Natural killer cell (primary cell): ENCODE results near the gene RAI1. TPM values are rescaled to one million over a fixed set of nuclear protein-coding genes. Genes with fewer than 3 reads are reported as not detected.

Experiments
- ATAC-seq, 3 donors: fragments of 150-1000 bp in 2 of 3; fragments of 200-7000 bp in 1 of 3; cut with Tn5 transposase; 1 replicate in 1 of 3; 2 replicates in 2 of 3; pipeline ENCODE4 v1.10.0; 2021; ENCODE audit warnings: mild to moderate bottlenecking in 2 of 3, moderate library complexity in 2 of 3
- DNase-seq, 2 donors: peaks; one replicate each; pipeline versions ENCODE4 v3.0.0 to v3.0.0-alpha.2; 2013 to 2021; ENCODE audit warnings: mixed read lengths in 1 of 2
- H3K27ac ChIP-seq: one replicate; pipeline ENCODE4 v1.5.1; 2013; ENCODE audit warnings: mild to moderate bottlenecking, low read length
- H3K27me3 ChIP-seq: one replicate; pipeline ENCODE4 v1.6.1; 2013; ENCODE audit warnings: low read length; ENCODE audit not compliant: control insufficient read depth, insufficient read depth
- H3K36me3 ChIP-seq: one replicate; pipeline ENCODE4 v1.6.1; 2013; ENCODE audit warnings: low read length; ENCODE audit not compliant: control insufficient read depth, insufficient read depth
- H3K4me1 ChIP-seq: one replicate; pipeline ENCODE4 v1.6.1; 2013; ENCODE audit warnings: low read length; ENCODE audit not compliant: control insufficient read depth, insufficient read depth
- H3K4me3 ChIP-seq: one replicate; pipeline ENCODE4 v1.5.1; 2013; ENCODE audit warnings: low read length
- H3K9me3 ChIP-seq: one replicate; pipeline ENCODE4 v1.6.1; 2013; ENCODE audit warnings: low read length; ENCODE audit not compliant: control insufficient read depth, insufficient read depth
- H3K27ac Mint-ChIP-seq, 2 donors: one replicate each; pipeline ENCODE4 v1.8.0; 2022; ENCODE audit warnings: mild to moderate bottlenecking in 2 of 2, mixed read lengths in 2 of 2, moderate library complexity in 1 of 2
- H3K27me3 Mint-ChIP-seq, 2 donors: one replicate each; pipeline ENCODE4 v1.8.0; 2022; ENCODE audit warnings: low read depth in 2 of 2, mixed read lengths in 2 of 2
- H3K36me3 Mint-ChIP-seq: one replicate; pipeline ENCODE4 v1.8.0; 2022; ENCODE audit warnings: mixed read lengths
- H3K4me1 Mint-ChIP-seq, 2 donors: one replicate each; pipeline ENCODE4 v1.8.0; 2022; ENCODE audit warnings: mixed read lengths in 2 of 2
- H3K4me3 Mint-ChIP-seq: one replicate; pipeline ENCODE4 v1.8.0; 2022; ENCODE audit warnings: mild to moderate bottlenecking, moderate library complexity, mixed read lengths
- H3K9me3 Mint-ChIP-seq, 2 donors: one replicate each; pipeline ENCODE4 v1.8.0; 2022; ENCODE audit warnings: mixed read lengths in 2 of 2
- WGBS: methylation state at CpG from one replicate; pipeline ENCODE4 v1.1.7; 2013; ENCODE audit warnings: missing lambda C conversion rate; ENCODE audit not compliant: insufficient coverage; 5-methylcytosine and 5-hydroxymethylcytosine counted together
- intact Hi-C: fragments of 100-400 bp; cut with micrococcal nuclease; formaldehyde crosslinking; loops from one replicate; pipeline ENCODE4 v1.14.2; 2022
- total RNA-seq, 4 donors: library from RNA; stranded (reverse); fragments of 120-200 nt in 1 of 4; gene quantifications; one replicate each; pipeline versions ENCODE4 v1.2.3 to v1.2.4, GENCODE V29; 2013 to 2022
- TF ChIP-seq, protein P1 (sequence below): fragments of 200-600 bp; IDR thresholded peaks from one replicate; pipeline ENCODE4 v1.8.0; 2022; ENCODE audit warnings: antibody characterized with exemption

RAI1 gene
- total RNA-seq, 3 donors from 2014 or later (not counting 1 experiment from before 2014, with no cell fraction given), result 39.8 to 55.0 (median 49.4) TPM

DNA sequence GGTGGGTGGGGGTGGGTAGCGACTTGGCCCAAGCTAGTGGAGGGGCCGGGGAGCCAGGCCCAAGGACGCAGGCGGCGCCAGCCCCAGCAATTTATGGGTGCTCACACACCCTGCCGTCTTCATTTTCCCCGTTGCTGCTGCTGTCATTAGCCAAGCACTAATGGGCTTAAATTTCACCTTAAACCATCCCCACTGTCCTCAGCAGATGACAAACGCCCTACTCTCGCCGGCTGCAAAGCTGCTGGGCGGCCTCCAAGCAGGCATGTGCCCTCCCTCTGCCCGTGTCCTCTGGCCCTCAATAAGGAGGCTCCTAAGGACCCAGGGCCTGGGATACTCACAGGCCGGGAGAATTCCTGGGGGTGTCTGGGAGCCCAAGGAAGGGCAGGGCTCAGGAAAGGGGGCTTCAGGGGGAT lies 89.4 kb downstream of the RAI1 start:
- Histone ChIP-seq H3K4me3 (no peak overlapping the region), H3K27ac (no peak overlapping the region), H3K27me3 (no peaks in the 10 kb centered on the region), H3K9me3 (no peaks in the 10 kb centered on the region), H3K4me1 (peaks cover 36% of the 10 kb centered on the region), H3K36me3 (peaks cover under 1% of the 10 kb centered on the region)
- no peak for ATAC-seq
- intact Hi-C loops, result no loop called here
- TF ChIP-seq, protein P1, sequence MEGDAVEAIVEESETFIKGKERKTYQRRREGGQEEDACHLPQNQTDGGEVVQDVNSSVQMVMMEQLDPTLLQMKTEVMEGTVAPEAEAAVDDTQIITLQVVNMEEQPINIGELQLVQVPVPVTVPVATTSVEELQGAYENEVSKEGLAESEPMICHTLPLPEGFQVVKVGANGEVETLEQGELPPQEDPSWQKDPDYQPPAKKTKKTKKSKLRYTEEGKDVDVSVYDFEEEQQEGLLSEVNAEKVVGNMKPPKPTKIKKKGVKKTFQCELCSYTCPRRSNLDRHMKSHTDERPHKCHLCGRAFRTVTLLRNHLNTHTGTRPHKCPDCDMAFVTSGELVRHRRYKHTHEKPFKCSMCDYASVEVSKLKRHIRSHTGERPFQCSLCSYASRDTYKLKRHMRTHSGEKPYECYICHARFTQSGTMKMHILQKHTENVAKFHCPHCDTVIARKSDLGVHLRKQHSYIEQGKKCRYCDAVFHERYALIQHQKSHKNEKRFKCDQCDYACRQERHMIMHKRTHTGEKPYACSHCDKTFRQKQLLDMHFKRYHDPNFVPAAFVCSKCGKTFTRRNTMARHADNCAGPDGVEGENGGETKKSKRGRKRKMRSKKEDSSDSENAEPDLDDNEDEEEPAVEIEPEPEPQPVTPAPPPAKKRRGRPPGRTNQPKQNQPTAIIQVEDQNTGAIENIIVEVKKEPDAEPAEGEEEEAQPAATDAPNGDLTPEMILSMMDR, result no peak
- Mint-ChIP-seq H3K27me3 (no peaks in the 10 kb centered on the region), H3K27ac (no peak overlapping the region), H3K4me1 (peaks cover 34 to 45% of the 10 kb centered on the region in 2 donors), H3K36me3 (no peaks in the 10 kb centered on the region), H3K4me3 (no peak overlapping the region), H3K9me3 (no peaks in the 10 kb centered on the region)
- no peak for DNase-seq
- 95% methylated on average over 13 of the region's 13 CpGs for WGBS

DNA sequence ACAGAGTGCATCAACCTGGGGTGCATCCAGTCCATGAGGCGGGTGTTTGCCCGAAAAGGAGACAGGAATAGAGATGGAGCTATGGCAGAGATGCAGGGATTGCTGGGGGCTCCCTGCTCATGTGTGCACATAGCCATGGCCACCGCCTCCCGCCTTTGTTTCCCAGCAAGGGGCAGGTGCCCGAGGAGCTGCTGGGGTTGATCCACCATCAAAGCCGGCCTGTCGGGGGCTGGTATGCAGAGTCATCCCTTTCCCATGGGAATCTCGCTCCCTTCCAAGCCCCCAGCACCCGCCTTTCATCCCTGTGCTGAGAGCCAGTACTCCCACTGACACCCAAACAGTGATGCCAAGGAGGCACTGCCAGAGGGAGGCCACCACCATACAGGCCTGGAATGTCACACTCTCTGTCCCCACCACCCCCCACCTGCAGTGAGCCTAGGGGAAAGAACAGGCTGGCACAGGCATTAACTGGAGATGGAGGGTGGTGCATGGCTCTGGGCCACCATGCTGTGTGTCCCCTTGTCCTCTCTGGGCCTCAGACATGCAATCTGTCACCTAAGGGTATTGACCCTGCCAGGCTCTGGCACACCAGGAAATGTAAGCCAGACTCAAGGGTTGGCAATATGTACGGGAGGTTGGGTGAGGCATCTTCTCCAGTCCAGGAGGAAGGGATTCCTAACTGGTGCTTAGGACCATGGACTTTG lies 90.4 kb downstream of the RAI1 start:
- Histone ChIP-seq H3K9me3 (no peaks in the 10 kb centered on the region), H3K36me3 (no peaks in the 10 kb centered on the region), H3K4me1 (peaks cover 26% of the 10 kb centered on the region), H3K27ac (no peak overlapping the region), H3K27me3 (no peaks in the 10 kb centered on the region), H3K4me3 (no peak overlapping the region)
- WGBS, result 98% methylated on average over 10 of the region's 10 CpGs
- Mint-ChIP-seq H3K4me1 (peaks cover 25 to 35% of the 10 kb centered on the region in 2 donors), H3K36me3 (no peaks in the 10 kb centered on the region), H3K27ac (peak overlapping the region in 1 of 2 donors; percentile 17), H3K4me3 (no peak overlapping the region), H3K27me3 (no peaks in the 10 kb centered on the region), H3K9me3 (no peaks in the 10 kb centered on the region)
- TF ChIP-seq, protein P1, result no peak
- DNase-seq (no peak), ATAC-seq (no peak)
- intact Hi-C loops, result no loop called here

DNA sequence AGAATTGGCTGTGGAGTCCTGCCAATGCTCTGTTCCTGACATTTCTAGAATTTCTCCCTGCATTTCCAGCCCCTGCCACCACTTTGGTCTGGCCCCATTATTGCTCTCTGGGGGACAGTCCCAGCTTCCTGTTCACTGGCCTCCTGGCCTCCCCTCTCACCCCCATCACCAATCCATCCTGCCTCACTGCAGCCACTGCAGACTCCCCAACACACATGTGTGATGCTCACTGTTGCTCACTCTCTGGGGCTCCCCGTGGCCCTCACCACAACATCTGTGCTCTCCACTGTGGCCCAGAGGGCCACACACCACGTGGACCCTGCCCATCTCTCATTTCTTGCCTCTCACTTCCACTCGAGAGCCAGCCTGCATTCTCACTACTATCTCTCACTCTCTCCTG lies 91.0 kb downstream of the RAI1 start:
- Histone ChIP-seq H3K27me3 (no peaks in the 10 kb centered on the region), H3K27ac (no peak overlapping the region), H3K4me3 (no peak overlapping the region), H3K36me3 (no peaks in the 10 kb centered on the region), H3K4me1 (peaks cover 21% of the 10 kb centered on the region), H3K9me3 (no peaks in the 10 kb centered on the region)
- WGBS, result 48% methylated on average over 3 of the region's 3 CpGs
- H3K27ac Mint-ChIP-seq, result no peak overlapping the region
- no peak for ATAC-seq
- TF ChIP-seq, protein P1, result no peak
- no peaks in the 10 kb centered on the region for H3K36me3 Mint-ChIP-seq
- H3K4me1 Mint-ChIP-seq, result peaks cover 23 to 30% of the 10 kb centered on the region in 2 donors
- no peak for DNase-seq
- H3K9me3 Mint-ChIP-seq, result no peaks in the 10 kb centered on the region
- no peak overlapping the region for H3K4me3 Mint-ChIP-seq
- intact Hi-C loops, result no loop called here
- H3K27me3 Mint-ChIP-seq, result no peaks in the 10 kb centered on the region
